ENCODE measurements around the gene MFAP4.

GRCh38 chr17:19411631-19412030 lies 24.6 kb upstream of the MFAP4 start:
- TF ChIP-seq EP300 (IDR thresholded peaks at IDR 0.05) (no peak), CTCF (IDR thresholded peaks at IDR 0.05) (no peak)
